Naive thymus-derived CD4-positive, alpha-beta T cell (primary cell): ENCODE results near the gene LYVE1. TPM values are rescaled to one million over a fixed set of nuclear protein-coding genes. Genes with fewer than 3 reads are reported as not detected.

Experiments used
- ATAC-seq: fragments of 150-1000 bp; cut with Tn5 transposase; 2 replicates; pipeline ENCODE4 v1.10.0; 2021; ENCODE audit warnings: mild to moderate bottlenecking, moderate library complexity
- CTCF ChIA-PET: fragments of 350-600 bp; sonication (Branson Sonifier 250); formaldehyde crosslinking; loops from one replicate; lab custom pipeline; 2021; ENCODE audit warnings: antibody characterized with exemption; lab: Charles Lee
- POLR2A ChIA-PET: fragments of 350-600 bp; sonication (Branson Sonifier 250); formaldehyde crosslinking; loops from one replicate; lab custom pipeline; 2021; ENCODE audit warnings: antibody characterized with exemption, inconsistent platforms; lab: Charles Lee
- DNase-seq, 9 donors: peaks; one replicate each; pipeline versions ENCODE4 v3.0.0 to v3.0.0-alpha.2; 2020 to 2022; ENCODE audit warnings: mixed read lengths in 1 of 9
- H3K27ac ChIP-seq: one replicate; pipeline ENCODE4 v1.7.0; 2013; ENCODE audit warnings: mild to moderate bottlenecking, low read depth, low read length, moderate library complexity
- H3K27me3 ChIP-seq, 2 donors: one replicate each; pipeline ENCODE4 v1.7.0; 2013; ENCODE audit warnings: low read length in 2 of 2, mild to moderate bottlenecking in 2 of 2, moderate library complexity in 2 of 2; ENCODE audit not compliant: control insufficient read depth in 2 of 2, insufficient read depth in 2 of 2
- H3K36me3 ChIP-seq, 3 experiments: 1 replicate in 2 of 3; 2 replicates in 1 of 3; pipeline ENCODE4 v1.7.0; 2013; ENCODE audit warnings: low read length in 3 of 3, mild to moderate bottlenecking in 3 of 3, moderate library complexity in 1 of 3; ENCODE audit not compliant: insufficient read depth in 3 of 3, control insufficient read depth in 2 of 3
- H3K4me1 ChIP-seq, 2 donors: one replicate each; pipeline ENCODE4 v1.7.0; 2013; ENCODE audit warnings: low read length in 2 of 2, mild to moderate bottlenecking in 2 of 2, moderate library complexity in 1 of 2; ENCODE audit not compliant: control insufficient read depth in 2 of 2, insufficient read depth in 2 of 2
- H3K4me3 ChIP-seq: 2 replicates; pipeline ENCODE4 v1.7.0; 2013; ENCODE audit warnings: mild to moderate bottlenecking, low read length
- H3K9me3 ChIP-seq, 3 experiments: 1 replicate in 2 of 3; 2 replicates in 1 of 3; pipeline ENCODE4 v1.7.0; 2013; ENCODE audit warnings: low read length in 3 of 3; ENCODE audit not compliant: control insufficient read depth in 2 of 3
- H3K27ac Mint-ChIP-seq, 9 donors: one replicate each; pipeline ENCODE4 v1.8.0; 2020 to 2022; ENCODE audit warnings: mixed read lengths in 9 of 9, mild to moderate bottlenecking in 8 of 9, moderate library complexity in 5 of 9, inconsistent platforms in 2 of 9
- H3K27me3 Mint-ChIP-seq, 5 donors: one replicate each; pipeline ENCODE4 v1.8.0; 2021 to 2022; ENCODE audit warnings: mixed read lengths in 5 of 5, mild to moderate bottlenecking in 1 of 5
- H3K36me3 Mint-ChIP-seq, 5 donors: one replicate each; pipeline ENCODE4 v1.8.0; 2020 to 2022; ENCODE audit warnings: mixed read lengths in 5 of 5, mild to moderate bottlenecking in 3 of 5, inconsistent platforms in 1 of 5
- H3K4me1 Mint-ChIP-seq, 7 donors: one replicate each; pipeline ENCODE4 v1.8.0; 2020 to 2022; ENCODE audit warnings: mixed read lengths in 7 of 7, mild to moderate bottlenecking in 3 of 7, inconsistent platforms in 1 of 7
- H3K4me3 Mint-ChIP-seq, 10 donors: one replicate each; pipeline ENCODE4 v1.8.0; 2020 to 2022; ENCODE audit warnings: mild to moderate bottlenecking in 10 of 10, mixed read lengths in 10 of 10, moderate library complexity in 6 of 10, inconsistent platforms in 2 of 10
- H3K9me3 Mint-ChIP-seq, 11 donors: one replicate each; pipeline ENCODE4 v1.8.0; 2020 to 2022; ENCODE audit warnings: mixed read lengths in 11 of 11, mild to moderate bottlenecking in 4 of 11, inconsistent platforms in 1 of 11, moderate library complexity in 1 of 11
- intact Hi-C, 2 donors: fragments of 100-400 bp; cut with micrococcal nuclease; formaldehyde crosslinking; loops; one replicate each; pipeline ENCODE4 v1.15.1; 2023
- polyA plus RNA-seq, 2 donors: library from polyadenylated mRNA; unstranded; fragments of 300-500 nt; fragmentation: Illumina TruSeq; gene quantifications; one replicate each; pipeline ENCODE4 v1.2.3, GENCODE V29; 2021
- total RNA-seq, 6 experiments: library from RNA in 5 of 6; stranded (reverse) in 5 of 6; gene quantifications; 1 replicate in 5 of 6; 2 replicates in 1 of 6; pipeline ENCODE4 v1.2.3 and lab custom pipeline; 2021 to 2026

LYVE1 gene
- total and polyA plus RNA-seq, 7 experiments from 2014 or later, result not detected

DNA sequence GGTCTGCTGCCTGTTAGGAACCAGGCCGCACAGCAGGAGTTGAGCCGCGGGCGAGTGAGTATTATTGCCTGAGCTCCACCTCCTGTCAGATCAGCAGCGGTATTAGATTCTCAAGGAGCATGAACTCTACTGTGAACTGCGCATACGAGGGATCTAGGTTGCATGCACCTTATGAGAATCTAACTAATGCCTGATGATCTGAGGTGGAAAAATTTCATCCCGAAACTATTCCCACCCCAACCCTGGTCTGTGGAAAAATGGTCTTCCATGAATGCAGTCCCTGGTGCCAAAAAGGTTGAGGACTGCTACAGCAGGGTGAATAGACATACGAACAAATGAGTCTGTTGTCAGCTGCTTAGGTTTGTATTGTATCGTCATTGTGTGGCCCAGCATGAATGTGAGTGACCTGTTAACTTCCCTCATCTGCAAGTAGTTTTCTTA is 57.3 kb downstream of the LYVE1 start:
- H3K36me3 ChIP-seq, result peaks cover 0 to 9% (median 0%) of the 10 kb centered on the region in 3 experiments
- no peaks in the 10 kb centered on the region for H3K9me3 ChIP-seq
- ATAC-seq (no peak), DNase-seq (no peak)
- Mint-ChIP-seq H3K9me3 (no peaks in the 10 kb centered on the region), H3K27ac (peak overlapping the region in 1 of 9 donors; percentile 59), H3K4me3 (no peak overlapping the region), H3K4me1 (no peaks in the 10 kb centered on the region), H3K27me3 (no peaks in the 10 kb centered on the region), H3K36me3 (peaks cover 3 to 29% (median 5%) of the 10 kb centered on the region in 5 donors)
- H3K27me3 ChIP-seq, result no peaks in the 10 kb centered on the region
- CTCF ChIA-PET, result interaction anchor here (1.5 to 1.7 kb wide), 2 partner anchors 27 to 97 kb away, joined by 3 to 4 read pairs; no protein-coding TSS in a partner anchor
- POLR2A ChIA-PET, result no interaction called here
- intact Hi-C loops, result no loop called here
- no peak overlapping the region for H3K27ac ChIP-seq
- H3K4me1 ChIP-seq, result no peaks in the 10 kb centered on the region
- no peak overlapping the region for H3K4me3 ChIP-seq

Other genes with a start within 250 kb of the LYVE1 start
- 10 to 100 TPM; 23.9 to 35.1 (median 30.4) TPM for gene AMPD3, start 113.4 kb downstream of the LYVE1 start, total RNA-seq
- 10 to 100 TPM; 12.9 to 17.8 TPM for gene AMPD3, start 113.4 kb downstream of the LYVE1 start, polyA plus RNA-seq
- gene RNF141, start 27.5 kb downstream of the LYVE1 start, total RNA-seq, result 10 to 100 TPM; 11.9 to 22.7 (median 17.3) TPM
- 10 to 100 TPM; 15.5 to 26.6 TPM for gene RNF141, start 27.5 kb downstream of the LYVE1 start, polyA plus RNA-seq
- gene IRAG1, start 125.1 kb upstream of the LYVE1 start, total RNA-seq, result 1 to 10 TPM in 1 of 5 experiments, under 1 TPM in 1, not detected in 3; 0.11 to 1.4 TPM
- gene IRAG1, start 125.1 kb upstream of the LYVE1 start, polyA plus RNA-seq, result not detected
- 10 to 100 TPM; 23.8 to 64.0 (median 47.8) TPM for gene CTR9, start 182.6 kb upstream of the LYVE1 start, total RNA-seq
- gene CTR9, start 182.6 kb upstream of the LYVE1 start, polyA plus RNA-seq, result 10 to 100 TPM; 54.3 to 70.3 TPM
- 100 to 1,000 TPM; 596 to 843 (median 720) TPM for gene EIF4G2, start 240.3 kb upstream of the LYVE1 start, total RNA-seq
- 100 to 1,000 TPM; 320 to 532 TPM for gene EIF4G2, start 240.3 kb upstream of the LYVE1 start, polyA plus RNA-seq